Measurements from ENCODE around the gene FZD1.

DNA sequence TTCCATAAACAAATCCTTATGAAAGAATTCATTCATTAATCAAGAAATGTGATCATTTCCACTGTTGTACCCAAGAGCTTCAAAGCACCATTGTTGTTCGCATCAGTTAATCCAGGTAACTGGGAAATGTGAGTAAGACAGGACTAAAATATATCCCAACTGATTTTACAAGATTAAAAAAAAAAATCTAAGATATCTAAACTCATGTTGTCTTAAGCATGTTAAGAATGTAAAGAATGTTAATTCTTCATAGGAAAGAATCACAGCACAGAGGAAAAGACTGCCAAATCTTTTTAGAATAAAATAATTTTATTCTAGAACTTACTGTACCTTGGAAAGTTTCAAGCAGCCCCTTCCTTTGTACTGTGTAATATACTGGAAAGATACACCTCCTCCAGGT is 16.4 kb downstream of the FZD1 start:
- TF ChIP-seq PHF21A (CRISPR knock-in tag; IDR thresholded peaks at IDR 0.05) = no peak
- TF ChIP-seq DPF2 (CRISPR knock-in tag; IDR thresholded peaks at IDR 0.05; ENCODE audit: borderline replicate concordance, low read depth) = no peak
- TF ChIP-seq SP1 (IDR thresholded peaks at IDR 0.05) = no peak
- TF ChIP-seq SP1 (CRISPR knock-in tag; IDR thresholded peaks at IDR 0.05) = no peak
- no peak for TF ChIP-seq GZF1 (CRISPR knock-in tag; IDR thresholded peaks at IDR 0.05)
